ENCODE data around the gene DSTN. TPM values are rescaled to one million over a fixed set of nuclear protein-coding genes. Genes with fewer than 3 reads are reported as not detected.

The DSTN gene
- total and polyA plus RNA-seq, 2 of the 4 experiments (the other 2 are of a cell fraction) = 221 to 269 TPM

- no TSS peak for BruUV-seq (replicated peaks)
- H3K9ac ChIP-seq (ENCODE audit: low read depth, low read length) = no peak overlapping the region
- 83% methylated on average over 11 of the region's 24 CpGs; no CpG with 5 or more reads in 1 of the 2 experiments for WGBS, 2 experiments (ENCODE audit: extremely low coverage in 2 of 2, insufficient read length in 1 of 2)
- no peak for TF ChIP-seq FOS (IDR thresholded peaks at IDR 0.05; ENCODE audit: low read depth, low read length)
- H2BK5ac ChIP-seq (ENCODE audit: low read depth, low read length, poor library complexity, severe bottlenecking) = no peak overlapping the region
- ChIA-PET POLR2A (ENCODE audit: unreplicated experiment) (no interaction called here), CTCF (no interaction called here)
- H3K4me2 ChIP-seq (ENCODE audit: low read depth, low read length) = no peak overlapping the region
- H2AFZ ChIP-seq (replicated peaks; ENCODE audit: low read length, poor library complexity) = no peak overlapping the region
- H3K9me1 ChIP-seq (ENCODE audit: insufficient read depth, low read length) = no peaks in the 10 kb centered on the region
- no peak overlapping the region for H3K4ac ChIP-seq (ENCODE audit: low read depth, low read length)
- no peak overlapping the region for H4K5ac ChIP-seq (ENCODE audit: low read depth, low read length)
- no peak for DNase-seq
- H3K14ac ChIP-seq (replicated peaks; ENCODE audit: low read depth, low read length) = no peak overlapping the region
- dilution Hi-C loops (cut with HindIII; ENCODE audit: low sequenced_read_pairs, unreplicated experiment) (no loop called here), intact Hi-C loops (cut with micrococcal nuclease) (no loop called here), in situ Hi-C loops (cut with MboI; ENCODE audit: low sequenced_read_pairs) (loop anchor here (25.0 kb wide), 1 partner anchor 501 kb away; the partner anchor contains the start of genes KAT14 and PET117)
- peak overlapping the region; percentile 95 for H2AK9ac ChIP-seq (replicated peaks; ENCODE audit: low read depth, low read length, poor library complexity)
- H2BK20ac ChIP-seq (ENCODE audit: low read depth, low read length) = no peak overlapping the region
- H3K56ac ChIP-seq (ENCODE audit: extremely low read depth, insufficient read depth, low read length) = no peak overlapping the region
- H2BK120ac ChIP-seq (ENCODE audit: low read depth, low read length) = no peak overlapping the region
- H4K91ac ChIP-seq (ENCODE audit: insufficient read depth, low read depth, low read length) = no peak overlapping the region
- no peaks in the 10 kb centered on the region for H3K27me3 ChIP-seq (ENCODE audit: control insufficient read depth, insufficient read depth, low read length)
- peaks cover 99% of the 10 kb centered on the region for H4K20me1 ChIP-seq (ENCODE audit: insufficient read depth, low read length)
- no peaks in the 10 kb centered on the region; the same call in 1 of the 2 replicates for H3K4me1 ChIP-seq (ENCODE audit: control insufficient read depth, insufficient read depth, low read length)
- H3K79me1 ChIP-seq (ENCODE audit: low read depth in 1 of 2, low read length in 2 of 2) = peaks cover 49 to 97% of the 10 kb centered on the region in 2 experiments
- no peak overlapping the region for H3K23ac ChIP-seq (ENCODE audit: low read depth, low read length)
- no peak overlapping the region for H3K18ac ChIP-seq (ENCODE audit: low read depth, low read length)
- ATAC-seq (ENCODE audit: low read depth) = no peak
- no peaks in the 10 kb centered on the region for H3K9me3 ChIP-seq (ENCODE audit: control insufficient read depth, insufficient read depth, low read length)
- H4K8ac ChIP-seq (ENCODE audit: low read depth in 2 of 2, low read length in 2 of 2) = no peak overlapping the region
- H3K4me3 ChIP-seq (ENCODE audit: insufficient read depth, low read depth, low read length) = no peak overlapping the region
- H2AK5ac ChIP-seq (ENCODE audit: low read depth, low read length) = no peak overlapping the region
- no peak overlapping the region for H2BK15ac ChIP-seq (ENCODE audit: low read depth, low read length)
- peaks cover 95% of the 10 kb centered on the region for H3K36me3 ChIP-seq (ENCODE audit: control insufficient read depth, insufficient read depth, low read length)
- no peak overlapping the region for H3K27ac ChIP-seq (ENCODE audit: insufficient read depth, low read length)
Measured at GRCh38 chr20:17636523-17637412, 66.9 kb downstream of the DSTN start.
